ENCODE measurements around the gene CLCN3. TPM values are rescaled to one million over a fixed set of nuclear protein-coding genes. Genes with fewer than 3 reads are reported as not detected.

CLCN3 gene
- total and polyA plus RNA-seq, 9 of the 15 experiments (the other 6 are each of a cell fraction or from before 2014, with no cell fraction given): 12.7 to 60.6 (median 38.5) TPM

- H3K9me1 ChIP-seq (ENCODE audit: control insufficient read depth, insufficient read depth, low read length): no peaks in the 10 kb centered on the region
- no peak for FAIRE-seq
- POLR2A ChIA-PET: interaction anchor here (0.6 to 1.2 kb wide), 2 partner anchors 8 to 594 kb away, joined by 3 read pairs; no protein-coding TSS in a partner anchor
- no peak overlapping the region for H3K27ac ChIP-seq (ENCODE audit: extremely low read depth, low read depth, low read length)
- H3K9me3 ChIP-seq (replicated peaks; ENCODE audit: control insufficient read depth, insufficient read depth, low read depth, low read length): no peaks in the 10 kb centered on the region
- no peak for ATAC-seq
- no peak overlapping the region for H2AFZ ChIP-seq (ENCODE audit: low read depth, low read length)
- TF ChIP-seq BRCA1 (IDR thresholded peaks at IDR 0.05) (no peak), BRCA1 (CRISPR knock-in tag; IDR thresholded peaks at IDR 0.05) (no peak), ZNF444 (CRISPR knock-in tag; IDR thresholded peaks at IDR 0.05) (no peak), LEF1 (IDR thresholded peaks at IDR 0.05) (no peak), ZNF589 (CRISPR knock-in tag; IDR thresholded peaks at IDR 0.05; ENCODE audit: low read depth) (no peak), HNRNPL (IDR thresholded peaks at IDR 0.05; ENCODE audit: low read depth, low read length) (no peak), EGR1 (conservative IDR thresholded peaks at IDR 0.05) (no peak), PREB (CRISPR knock-in tag; IDR thresholded peaks at IDR 0.05) (no peak), BCLAF1 (IDR thresholded peaks at IDR 0.05; ENCODE audit: borderline replicate concordance in 1 of 2, control insufficient read depth in 1 of 2, low read depth in 2 of 2, low read length in 1 of 2) (no peak), CXXC5 (CRISPR knock-in tag; IDR thresholded peaks at IDR 0.05) (no peak), POU5F1 (IDR thresholded peaks at IDR 0.05; ENCODE audit: borderline replicate concordance, low read depth, low read length, partially characterized antibody) (no peak), TAF7 (tag; IDR thresholded peaks at IDR 0.05) (no peak), ZNF639 (CRISPR knock-in tag; conservative IDR thresholded peaks at IDR 0.05 in 1 of 2, IDR thresholded peaks at IDR 0.05 in 1 of 2) (no peak), NFE2L1 (tag; IDR thresholded peaks at IDR 0.05; ENCODE audit: borderline replicate concordance, low read depth) (no peak), ZNF134 (CRISPR knock-in tag; conservative IDR thresholded peaks at IDR 0.05) (no peak), FIP1L1 (IDR thresholded peaks at IDR 0.05; ENCODE audit: low read depth, low read length, poor library complexity, severe bottlenecking) (no peak), MIER1 (IDR thresholded peaks at IDR 0.05; ENCODE audit: low read depth) (no peak)
- peaks cover 68% of the 10 kb centered on the region for H3K36me3 ChIP-seq (ENCODE audit: control insufficient read depth, insufficient read depth, low read length)
- no TSS peak for BruUV-seq (replicated peaks)
- no peak overlapping the region for H3K9ac ChIP-seq (ENCODE audit: insufficient read depth in 1 of 2, low read depth in 2 of 2, low read length in 2 of 2)
- intact Hi-C loops (cut with micrococcal nuclease) (no loop called here), in situ Hi-C loops (cut with MboI) (no loop called here)
- no peak overlapping the region for H3K4me3 ChIP-seq
- H3K4me2 ChIP-seq (ENCODE audit: insufficient read depth, low read length): no peak overlapping the region
- no peaks in the 10 kb centered on the region for H4K20me1 ChIP-seq (replicated peaks; ENCODE audit: control insufficient read depth, insufficient read depth, low read length)
- CTCF ChIA-PET (ENCODE audit: low intra/inter-chr PET ratio): no interaction called here
- H3K4me1 ChIP-seq (replicated peaks in 1 of 2; ENCODE audit: control insufficient read depth in 2 of 2, insufficient read depth in 2 of 2, low read length in 2 of 2): no peaks in the 10 kb centered on the region
- WGBS (ENCODE audit: insufficient coverage, low coverage, missing lambda C conversion rate): 93% methylated on average over 5 of the region's 5 CpGs
- H3K27me3 ChIP-seq (ENCODE audit: control insufficient read depth in 2 of 2, insufficient read depth in 2 of 2, low read length in 2 of 2): no peaks in the 10 kb centered on the region
- DNase-seq (ENCODE audit: extremely low read depth in 1 of 4, low spot score in 3 of 4): no peak
- H3K79me2 ChIP-seq (ENCODE audit: control insufficient read depth, insufficient read depth, low read length): no peaks in the 10 kb centered on the region
Observed at GRCh38 chr4:169698331-169698730, 78.0 kb downstream of the CLCN3 start.

Data from K562 (cell line).